ENCODE data around the gene NKX6-1. TPM values are rescaled to one million over a fixed set of nuclear protein-coding genes. Genes with fewer than 3 reads are reported as not detected.

NKX6-1 gene
- total RNA-seq, 2 donors from 2014 or later, result 0.14 to 0.40 TPM

DNA sequence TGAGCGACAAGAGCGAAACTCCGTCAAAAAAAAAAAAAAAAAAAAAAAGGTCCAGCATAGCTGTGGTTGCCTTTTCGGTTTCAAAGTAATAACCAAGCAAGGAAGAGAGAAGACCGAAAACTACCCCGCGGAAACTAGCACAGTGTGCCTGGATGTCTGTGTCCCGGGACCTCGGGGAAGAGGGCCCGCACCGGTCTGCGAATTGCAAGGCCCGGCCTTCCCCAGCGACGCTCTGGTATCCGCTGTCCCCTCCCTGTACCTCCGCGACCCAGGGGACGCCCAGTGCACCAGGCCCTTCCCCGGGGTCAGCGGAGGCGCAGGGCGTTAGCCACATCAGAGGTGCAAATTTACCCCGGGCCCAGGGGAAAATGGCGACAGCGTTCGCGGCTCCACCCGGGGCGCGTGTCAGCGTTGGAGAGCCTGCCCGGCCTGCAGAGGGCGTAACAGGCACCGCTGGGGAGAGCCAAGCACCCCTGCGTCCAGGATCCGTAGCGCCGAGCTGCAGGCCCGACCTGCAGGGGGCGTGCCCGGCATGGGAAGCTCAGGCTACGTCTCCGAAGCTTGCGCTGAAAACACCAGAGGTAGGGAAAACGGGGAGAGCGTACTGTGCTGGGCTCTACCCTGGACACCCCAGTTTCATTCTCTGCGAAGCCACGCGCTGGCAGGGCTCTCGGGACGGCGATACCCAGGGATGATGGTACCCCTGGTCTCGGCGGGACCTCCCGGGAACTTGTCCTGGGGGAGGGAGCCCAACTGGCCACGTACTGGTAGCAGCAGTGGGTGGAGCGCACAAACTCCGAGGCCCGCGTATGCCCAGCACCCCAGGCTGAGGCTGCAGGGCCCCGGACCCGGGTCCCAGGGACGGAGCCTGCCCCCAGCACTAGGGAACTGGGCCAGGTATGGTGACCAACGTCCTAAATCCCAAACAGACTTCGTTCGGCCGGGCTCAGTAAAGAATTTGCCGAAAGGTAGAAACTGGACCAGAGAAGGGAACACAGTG lies 16.2 kb downstream of the NKX6-1 start:
- intact Hi-C loops (cut with DNase I), result no loop called here
- H3K27me3 ChIP-seq (replicated peaks; ENCODE audit: insufficient read depth), result peaks cover 35% of the 10 kb centered on the region
- no peaks in the 10 kb centered on the region for H3K9me3 ChIP-seq
- DNase-seq (ENCODE audit: low spot score), result no peak
- no peak overlapping the region for H3K27ac ChIP-seq
- H3K4me3 ChIP-seq, result no peak overlapping the region
- WGBS, result 8% methylated on average over 53 of the region's 69 CpGs
- TF ChIP-seq, protein P1, sequence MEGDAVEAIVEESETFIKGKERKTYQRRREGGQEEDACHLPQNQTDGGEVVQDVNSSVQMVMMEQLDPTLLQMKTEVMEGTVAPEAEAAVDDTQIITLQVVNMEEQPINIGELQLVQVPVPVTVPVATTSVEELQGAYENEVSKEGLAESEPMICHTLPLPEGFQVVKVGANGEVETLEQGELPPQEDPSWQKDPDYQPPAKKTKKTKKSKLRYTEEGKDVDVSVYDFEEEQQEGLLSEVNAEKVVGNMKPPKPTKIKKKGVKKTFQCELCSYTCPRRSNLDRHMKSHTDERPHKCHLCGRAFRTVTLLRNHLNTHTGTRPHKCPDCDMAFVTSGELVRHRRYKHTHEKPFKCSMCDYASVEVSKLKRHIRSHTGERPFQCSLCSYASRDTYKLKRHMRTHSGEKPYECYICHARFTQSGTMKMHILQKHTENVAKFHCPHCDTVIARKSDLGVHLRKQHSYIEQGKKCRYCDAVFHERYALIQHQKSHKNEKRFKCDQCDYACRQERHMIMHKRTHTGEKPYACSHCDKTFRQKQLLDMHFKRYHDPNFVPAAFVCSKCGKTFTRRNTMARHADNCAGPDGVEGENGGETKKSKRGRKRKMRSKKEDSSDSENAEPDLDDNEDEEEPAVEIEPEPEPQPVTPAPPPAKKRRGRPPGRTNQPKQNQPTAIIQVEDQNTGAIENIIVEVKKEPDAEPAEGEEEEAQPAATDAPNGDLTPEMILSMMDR (IDR thresholded peaks at IDR 0.05), result no peak
- no peak for TF ChIP-seq POLR2AphosphoS5 (IDR thresholded peaks at IDR 0.05)
- no peak for TF ChIP-seq POLR2A (IDR thresholded peaks at IDR 0.05)
- H3K4me1 ChIP-seq (replicated peaks), result no peaks in the 10 kb centered on the region
- H3K36me3 ChIP-seq, result no peaks in the 10 kb centered on the region

DNA sequence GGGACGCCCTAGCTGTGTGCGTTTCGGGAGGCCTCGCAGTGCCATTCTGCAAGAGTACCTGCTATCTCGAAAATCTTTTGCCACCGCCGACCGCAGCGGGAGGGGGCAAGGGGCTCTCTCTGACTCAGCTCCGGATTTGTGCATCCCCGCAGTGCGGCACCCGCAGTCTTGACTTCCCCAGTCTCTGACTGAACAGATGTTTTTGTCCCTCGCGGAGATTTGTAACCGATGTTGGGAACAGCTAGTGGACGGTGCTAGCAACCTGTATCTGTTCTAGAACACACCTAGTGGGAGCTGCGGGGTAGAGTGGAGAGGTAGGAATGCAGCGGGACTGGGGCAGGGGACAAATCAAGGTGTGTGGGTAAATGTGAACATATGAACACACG lies 17.2 kb downstream of the NKX6-1 start:
- WGBS, result 4% methylated on average over 20 of the region's 20 CpGs
- no peaks in the 10 kb centered on the region for H3K9me3 ChIP-seq
- H3K27ac ChIP-seq, result no peak overlapping the region
- no peak for DNase-seq (ENCODE audit: low spot score)
- H3K4me1 ChIP-seq (replicated peaks), result no peaks in the 10 kb centered on the region
- no peak overlapping the region for H3K4me3 ChIP-seq
- TF ChIP-seq POLR2AphosphoS5 (IDR thresholded peaks at IDR 0.05) (no peak), POLR2A (IDR thresholded peaks at IDR 0.05) (no peak)
- TF ChIP-seq, protein P1 (IDR thresholded peaks at IDR 0.05), result no peak
- H3K27me3 ChIP-seq (replicated peaks; ENCODE audit: insufficient read depth), result peaks cover 40% of the 10 kb centered on the region
- no peaks in the 10 kb centered on the region for H3K36me3 ChIP-seq
- intact Hi-C loops (cut with DNase I), result no loop called here

DNA sequence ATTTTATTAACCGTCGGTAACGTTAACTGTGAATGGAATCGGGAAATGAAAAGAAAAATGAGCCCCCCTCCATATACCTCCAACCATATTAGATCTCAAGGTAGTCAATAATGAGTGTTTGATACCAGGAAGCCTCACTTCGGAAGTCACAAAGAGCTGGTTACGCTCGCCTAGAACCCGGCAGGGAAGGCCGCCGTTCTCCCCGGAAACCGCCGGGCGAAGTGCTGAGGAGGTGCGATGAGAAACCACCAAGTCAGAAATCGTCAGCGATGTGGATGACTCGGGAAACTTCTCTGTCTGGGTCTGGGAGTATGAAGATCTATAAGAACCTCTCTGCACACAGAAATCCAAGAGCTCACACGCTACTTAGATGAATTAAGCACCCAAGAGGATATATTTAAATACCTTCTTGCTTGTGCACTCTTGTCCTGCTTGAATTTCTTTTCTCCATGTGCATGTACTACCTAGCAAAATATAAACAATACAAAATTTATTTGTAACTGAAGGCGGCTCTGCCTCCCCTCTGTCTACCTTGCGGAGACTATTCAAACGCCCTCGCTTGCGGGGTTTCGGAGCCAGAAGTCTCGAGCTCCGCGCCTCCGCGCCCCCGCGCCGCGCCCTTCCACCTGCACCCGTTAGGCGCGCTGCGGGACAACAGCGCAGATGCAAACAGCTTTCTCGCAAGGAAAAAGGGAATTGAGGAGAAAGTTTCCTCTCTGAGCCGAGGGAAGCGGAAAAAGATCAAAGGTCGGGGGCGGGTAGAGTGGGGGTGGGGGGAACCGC lies 17.8 kb downstream of the NKX6-1 start:
- Histone ChIP-seq H3K9me3 (no peaks in the 10 kb centered on the region), H3K36me3 (no peaks in the 10 kb centered on the region), H3K4me3 (no peak overlapping the region), H3K27ac (no peak overlapping the region), H3K4me1 (replicated peaks) (no peaks in the 10 kb centered on the region), H3K27me3 (replicated peaks; ENCODE audit: insufficient read depth) (peaks cover 42% of the 10 kb centered on the region)
- WGBS, result 6% methylated on average over 45 of the region's 45 CpGs
- DNase-seq (ENCODE audit: low spot score), result no peak
- no peak for TF ChIP-seq POLR2AphosphoS5 (IDR thresholded peaks at IDR 0.05)
- no peak for TF ChIP-seq POLR2A (IDR thresholded peaks at IDR 0.05)
- TF ChIP-seq, protein P1 (IDR thresholded peaks at IDR 0.05), result no peak
- intact Hi-C loops (cut with DNase I), result no loop called here

DNA sequence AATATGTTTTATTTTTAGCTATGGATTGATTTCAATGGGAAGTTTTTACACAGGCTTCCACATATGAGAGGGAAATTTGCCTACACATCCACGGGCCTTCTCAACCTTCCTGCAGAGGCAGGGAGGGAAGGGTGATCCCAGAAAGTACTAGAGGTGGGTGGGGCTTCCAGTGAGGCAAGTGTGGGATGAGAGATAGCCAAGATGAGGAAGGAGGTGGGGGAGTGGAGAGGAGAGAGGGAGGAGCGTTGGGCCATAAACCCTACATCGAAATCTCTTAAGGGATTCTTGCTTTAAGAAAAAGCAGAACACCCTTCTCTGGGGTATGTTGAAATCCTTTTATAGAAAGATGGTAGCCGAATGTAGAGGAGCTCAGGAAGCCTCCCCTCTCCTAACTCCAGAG lies 19.0 kb downstream of the NKX6-1 start:
- Histone ChIP-seq H3K27me3 (replicated peaks; ENCODE audit: insufficient read depth) (peaks cover 42% of the 10 kb centered on the region), H3K4me1 (replicated peaks) (no peaks in the 10 kb centered on the region), H3K27ac (no peak overlapping the region), H3K4me3 (no peak overlapping the region), H3K9me3 (no peaks in the 10 kb centered on the region), H3K36me3 (no peaks in the 10 kb centered on the region)
- 23% methylated on average over 4 of the region's 4 CpGs for WGBS
- intact Hi-C loops (cut with DNase I), result no loop called here
- TF ChIP-seq, protein P1 (IDR thresholded peaks at IDR 0.05), result no peak
- TF ChIP-seq POLR2AphosphoS5 (IDR thresholded peaks at IDR 0.05) (no peak), POLR2A (IDR thresholded peaks at IDR 0.05) (no peak)
- DNase-seq (ENCODE audit: low spot score), result no peak
